ENCODE measurements around the gene GPR17.

Gene GPR17

DNA sequence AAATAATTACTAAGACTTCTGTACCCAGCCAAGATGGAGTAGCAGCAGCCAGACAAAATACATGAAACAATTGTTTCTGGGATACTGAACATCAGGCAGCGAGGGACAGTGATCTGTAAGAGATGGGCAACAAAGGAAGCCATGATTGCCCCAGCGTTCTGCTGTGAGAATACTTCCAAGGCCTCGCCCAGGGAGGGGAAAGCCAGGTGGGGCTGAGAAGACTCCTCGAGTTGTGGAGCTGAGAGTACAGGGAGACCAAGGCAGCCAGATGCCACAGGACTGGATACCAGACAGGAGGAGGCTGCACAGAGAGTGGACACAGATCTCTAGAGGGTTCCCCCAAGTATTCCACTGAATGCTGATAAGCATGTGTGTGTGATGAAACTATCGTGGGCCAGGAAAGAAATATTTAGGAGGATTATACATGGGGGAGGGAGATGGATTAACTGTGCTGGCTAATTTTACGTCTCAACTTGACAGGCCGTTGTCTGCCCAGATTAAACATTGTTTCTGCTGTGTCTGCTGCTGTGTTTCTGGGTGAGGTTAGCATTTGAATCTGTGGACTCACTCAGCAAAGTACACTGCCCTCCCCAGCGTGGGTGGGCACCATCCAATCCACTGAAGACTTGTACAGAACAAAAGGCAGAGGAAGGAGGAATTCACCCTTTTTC is 39.6 kb downstream of the GPR17 start:
- TF ChIP-seq CTCF (IDR thresholded peaks at IDR 0.05): no peak

DNA sequence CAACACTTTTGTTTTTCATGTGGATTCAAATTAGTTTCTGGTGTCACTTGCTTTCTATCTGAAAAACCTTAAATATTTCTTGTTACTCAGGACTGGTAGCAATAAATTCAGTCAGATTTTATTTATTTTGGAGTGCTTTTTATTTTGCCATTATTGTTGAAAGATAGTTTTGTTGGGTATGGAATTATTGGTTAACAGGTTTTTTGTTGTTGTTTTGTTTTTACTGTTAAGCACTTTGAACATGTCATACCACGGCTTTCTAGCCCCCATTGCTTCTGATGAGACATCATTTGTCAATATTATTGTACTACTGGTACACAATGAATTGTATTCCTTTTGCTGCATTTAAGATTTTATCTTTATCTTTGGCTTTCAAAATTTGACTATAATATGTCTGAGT is 42.5 kb downstream of the GPR17 start:
- no peak for TF ChIP-seq CTCF (IDR thresholded peaks at IDR 0.05)

- TF ChIP-seq CTCF (IDR thresholded peaks at IDR 0.05): no peak
Observed at GRCh38 chr2:127690696-127691095, 44.7 kb downstream of the GPR17 start.

DNA sequence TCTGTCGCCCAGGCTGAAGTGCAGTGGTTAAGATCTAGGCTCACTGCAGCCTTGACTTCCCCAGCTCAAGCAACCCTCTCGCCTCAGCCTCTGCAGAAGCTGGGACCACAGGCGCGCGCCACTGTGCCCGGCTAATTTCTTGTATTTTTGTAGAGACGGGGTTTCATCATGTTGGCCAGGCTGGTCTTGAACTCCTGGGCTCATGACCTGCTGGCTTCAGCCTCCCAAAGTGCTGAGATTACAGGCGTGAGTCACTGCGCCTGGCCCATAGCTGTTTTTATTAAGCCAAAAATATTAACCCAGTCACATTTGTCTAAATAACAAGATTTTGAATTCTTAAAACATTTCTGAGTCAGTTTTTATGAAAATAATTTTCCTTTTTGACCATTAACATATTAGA is 49.0 kb downstream of the GPR17 start:
- TF ChIP-seq CTCF (IDR thresholded peaks at IDR 0.05): no peak

- no peak for TF ChIP-seq CTCF (IDR thresholded peaks at IDR 0.05)
Observed at GRCh38 chr2:127695491-127696472, 49.8 kb downstream of the GPR17 start.

GRCh38 chr2:127697482-127698180 is 51.7 kb downstream of the GPR17 start:
- no peak for TF ChIP-seq CTCF (IDR thresholded peaks at IDR 0.05)

GRCh38 chr2:127698553-127699355 is 52.8 kb downstream of the GPR17 start:
- TF ChIP-seq CTCF (IDR thresholded peaks at IDR 0.05): no peak

All from LNCAP (cell line).